HCT116 (cell line): Measurements from ENCODE around the gene SEMA6A.

Experiments
- ATF3 ChIP-seq: IDR thresholded peaks from 2 replicates; pipeline ENCODE4 v1.6.1; 2012
- CEBPB ChIP-seq: IDR thresholded peaks from 2 replicates; pipeline ENCODE4 v1.6.1; 2012; ENCODE audit warnings: low read depth
- CTCF ChIP-seq, 3 experiments: fragments of 200-600 bp in 1 of 3; sonication (generic) in 1 of 3; IDR thresholded peaks in 2 of 3; conservative IDR thresholded peaks in 1 of 3; 2 replicates each; pipeline ENCODE4 v1.5.1; 2012 to 2017; ENCODE audit warnings: low read depth in 2 of 3, low read length in 2 of 3, antibody characterized with exemption in 1 of 3, borderline replicate concordance in 1 of 3, control low read depth in 1 of 3, mild to moderate bottlenecking in 1 of 3, mixed read lengths in 1 of 3, mixed run types in 1 of 3, moderate library complexity in 1 of 3; ENCODE audit not compliant: insufficient read depth in 1 of 3
- ELF1 ChIP-seq: IDR thresholded peaks from 2 replicates; pipeline ENCODE4 v1.6.1; 2012; ENCODE audit warnings: low read depth, borderline replicate concordance
- EZH2 ChIP-seq: fragments of 200-600 bp; sonication (generic); IDR thresholded peaks from 2 replicates; pipeline ENCODE4 v1.6.1; 2017; ENCODE audit warnings: antibody characterized with exemption, mixed run types
- MAX ChIP-seq: IDR thresholded peaks from 2 replicates; pipeline ENCODE4 v1.6.1; 2012
- POLR2A ChIP-seq: IDR thresholded peaks from 2 replicates; pipeline ENCODE4 v1.7.0; 2011; ENCODE audit warnings: borderline replicate concordance; ENCODE audit not compliant: insufficient read depth, insufficient read length; ENCODE audit errors: extremely low read depth
- REST ChIP-seq: IDR thresholded peaks from 2 replicates; pipeline ENCODE4 v1.6.1; 2012; ENCODE audit warnings: low read depth
- SP1 ChIP-seq: IDR thresholded peaks from 2 replicates; pipeline ENCODE4 v1.6.1; 2012; ENCODE audit warnings: low read depth
- SRF ChIP-seq: IDR thresholded peaks from 2 replicates; pipeline ENCODE4 v1.6.1; 2012; ENCODE audit warnings: low read depth
- YY1 ChIP-seq: IDR thresholded peaks from 2 replicates; pipeline ENCODE4 v1.6.1; 2011; ENCODE audit warnings: low read length, low read depth, moderate library complexity, mild to moderate bottlenecking; ENCODE audit not compliant: insufficient replicate concordance; ENCODE audit errors: extremely low read depth
- ZBTB33 ChIP-seq: IDR thresholded peaks from 2 replicates; pipeline ENCODE4 v1.6.1; 2011; ENCODE audit warnings: mild to moderate bottlenecking, low read length, moderate library complexity; ENCODE audit not compliant: insufficient replicate concordance; ENCODE audit errors: extremely low read depth
- ZNF274 ChIP-seq: fragments of 200-500 bp; sonication (Bioruptor generic); IDR thresholded peaks from 2 replicates; pipeline ENCODE4 v1.6.1; 2014; ENCODE audit warnings: mild to moderate bottlenecking, low read depth, low read length, inconsistent platforms

- TF ChIP-seq CTCF (IDR thresholded peaks at IDR 0.05 in 2 of 3, conservative IDR thresholded peaks at IDR 0.05 in 1 of 3; ENCODE audit: borderline replicate concordance in 1 of 3, insufficient read depth in 1 of 3, low read depth in 2 of 3, low read length in 2 of 3): no peak
- TF ChIP-seq ATF3: no peak
- no peak for TF ChIP-seq POLR2A
- TF ChIP-seq ELF1: no peak
- no peak for TF ChIP-seq SRF
- TF ChIP-seq YY1: no peak
- no peak for TF ChIP-seq REST
- TF ChIP-seq ZNF274: no peak
- TF ChIP-seq MAX: no peak
- TF ChIP-seq ZBTB33: no peak
- TF ChIP-seq EZH2: no peak
- no peak for TF ChIP-seq CEBPB
- no peak for TF ChIP-seq SP1
Measured at GRCh38 chr5:116604805-116605204, 30.2 kb upstream of the SEMA6A start.
